Measurements from ENCODE around the gene ELFN2.
A peak's percentile ranks its signal among the peaks of the same experiment; 100 is the strongest.
"Not testable (repeated sequence)": the region's sequence is repeated elsewhere in the genome, so short reads cannot be mapped to it uniquely, and the experiment has no call there.

The ELFN2 gene, protein sequence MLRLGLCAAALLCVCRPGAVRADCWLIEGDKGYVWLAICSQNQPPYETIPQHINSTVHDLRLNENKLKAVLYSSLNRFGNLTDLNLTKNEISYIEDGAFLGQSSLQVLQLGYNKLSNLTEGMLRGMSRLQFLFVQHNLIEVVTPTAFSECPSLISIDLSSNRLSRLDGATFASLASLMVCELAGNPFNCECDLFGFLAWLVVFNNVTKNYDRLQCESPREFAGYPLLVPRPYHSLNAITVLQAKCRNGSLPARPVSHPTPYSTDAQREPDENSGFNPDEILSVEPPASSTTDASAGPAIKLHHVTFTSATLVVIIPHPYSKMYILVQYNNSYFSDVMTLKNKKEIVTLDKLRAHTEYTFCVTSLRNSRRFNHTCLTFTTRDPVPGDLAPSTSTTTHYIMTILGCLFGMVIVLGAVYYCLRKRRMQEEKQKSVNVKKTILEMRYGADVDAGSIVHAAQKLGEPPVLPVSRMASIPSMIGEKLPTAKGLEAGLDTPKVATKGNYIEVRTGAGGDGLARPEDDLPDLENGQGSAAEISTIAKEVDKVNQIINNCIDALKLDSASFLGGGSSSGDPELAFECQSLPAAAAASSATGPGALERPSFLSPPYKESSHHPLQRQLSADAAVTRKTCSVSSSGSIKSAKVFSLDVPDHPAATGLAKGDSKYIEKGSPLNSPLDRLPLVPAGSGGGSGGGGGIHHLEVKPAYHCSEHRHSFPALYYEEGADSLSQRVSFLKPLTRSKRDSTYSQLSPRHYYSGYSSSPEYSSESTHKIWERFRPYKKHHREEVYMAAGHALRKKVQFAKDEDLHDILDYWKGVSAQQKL

DNA sequence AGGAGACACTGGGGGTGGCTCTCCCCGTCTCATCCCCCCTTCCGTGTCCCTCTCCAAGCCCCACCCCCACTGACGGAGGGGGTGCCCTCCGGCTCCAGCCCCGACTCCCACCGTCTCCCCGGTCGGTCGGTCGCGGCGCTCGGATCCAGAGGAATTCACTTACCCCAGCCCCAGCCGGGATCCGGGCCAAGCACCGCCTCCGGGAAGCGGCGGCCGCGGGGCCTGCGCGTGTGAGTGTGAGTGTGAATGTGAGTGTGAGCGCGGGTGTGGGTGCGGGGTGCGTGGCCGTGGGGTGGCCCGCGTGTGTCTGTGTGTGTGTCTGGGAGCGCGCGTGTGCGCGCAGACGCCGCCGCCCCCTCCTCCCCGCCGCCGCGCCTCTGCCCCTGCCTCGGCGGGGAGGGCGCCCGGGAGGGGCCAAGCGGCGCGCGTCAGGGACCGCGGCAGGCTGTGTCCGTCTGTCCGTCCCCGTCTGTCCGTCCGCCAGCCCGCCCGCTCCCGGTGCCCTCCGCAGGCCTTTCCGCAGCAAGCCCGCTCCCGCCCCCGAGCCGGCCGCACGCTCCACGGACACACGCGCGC is at the start of gene ELFN2:
TSS of gene ELFN2 (minus strand) at position 345 of the 576 bp plus-strand sequence. CDS start 51,945 bp downstream, outside the sequence.
- DNase-seq = peak; percentile 35

DNA sequence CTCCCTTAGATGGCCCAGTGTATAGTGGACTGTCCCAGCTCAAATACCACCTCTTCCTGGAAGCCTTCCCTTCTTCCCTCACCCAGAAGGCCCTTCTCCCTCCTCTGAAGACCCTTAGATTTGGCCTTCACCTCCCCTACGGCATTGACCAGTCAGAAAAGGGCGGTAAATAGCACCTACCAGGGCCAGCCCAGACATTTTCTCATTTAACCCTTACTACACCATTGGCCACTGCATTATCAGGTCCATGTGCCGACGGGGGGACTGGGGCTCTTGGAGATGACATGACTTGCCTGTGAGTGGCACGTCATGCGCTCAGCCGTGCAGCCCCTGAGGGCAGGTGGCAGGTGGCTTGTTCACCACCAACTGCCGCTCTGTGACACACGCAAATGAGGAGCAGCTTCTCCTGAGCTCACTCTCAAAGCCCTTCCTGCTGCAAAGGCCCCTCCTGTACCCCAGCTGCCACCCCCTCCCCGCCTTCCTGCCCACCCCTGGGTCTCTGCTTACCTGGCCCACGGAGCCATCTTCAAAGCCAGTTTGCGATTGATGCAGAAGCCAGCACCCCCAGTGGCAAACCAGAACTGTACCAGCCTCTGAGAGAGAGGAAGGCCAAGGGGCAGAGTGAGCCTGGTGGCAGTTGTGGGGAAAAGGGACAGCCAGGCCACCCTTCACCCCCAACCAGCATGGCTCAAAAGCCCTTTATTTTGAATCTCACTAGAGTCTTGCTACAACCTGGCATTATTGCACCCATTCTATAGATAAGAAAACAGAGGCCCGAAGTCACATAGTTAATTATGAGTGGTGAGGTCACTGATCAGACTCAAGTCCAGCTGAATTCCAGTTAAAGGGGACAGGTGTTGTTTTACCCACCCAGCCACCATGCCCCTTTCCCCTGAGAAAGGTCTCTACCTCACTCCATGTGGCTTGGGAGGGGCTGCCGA is 49.4 kb upstream of the ELFN2 start:
- no peak for DNase-seq

- no peak for DNase-seq
These were observed 47.3 kb upstream of the ELFN2 start for GRCh38 chr22:37474447-37475090.

DNA sequence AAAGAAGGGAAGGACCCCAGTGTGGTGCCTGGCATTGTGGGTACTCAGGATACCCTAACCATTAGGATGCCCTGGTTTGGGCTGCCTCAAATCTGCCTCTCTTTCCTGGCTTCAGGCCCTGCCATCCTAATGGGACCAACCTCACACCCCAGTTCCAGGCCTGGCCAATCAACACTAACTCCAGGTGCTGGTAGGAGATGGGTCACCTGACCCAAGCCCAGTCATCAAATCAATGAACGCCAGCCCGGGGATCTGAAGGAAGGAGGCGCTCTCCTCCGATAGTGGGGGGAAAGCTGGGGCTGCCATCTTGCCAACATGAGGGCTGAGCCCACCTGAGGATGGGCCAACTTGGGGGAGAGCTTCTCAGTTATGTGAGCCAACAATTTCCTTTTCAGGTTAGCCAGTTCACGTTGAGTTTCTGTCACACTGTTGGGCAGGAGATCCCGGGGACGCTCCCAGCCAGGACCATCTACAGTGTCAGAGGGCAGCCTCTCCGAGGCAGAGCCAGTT is 46.2 kb upstream of the ELFN2 start:
- DNase-seq = no peak

- DNase-seq = peak; percentile 59
These were observed 45.2 kb upstream of the ELFN2 start for GRCh38 chr22:37472418-37473006.

DNA sequence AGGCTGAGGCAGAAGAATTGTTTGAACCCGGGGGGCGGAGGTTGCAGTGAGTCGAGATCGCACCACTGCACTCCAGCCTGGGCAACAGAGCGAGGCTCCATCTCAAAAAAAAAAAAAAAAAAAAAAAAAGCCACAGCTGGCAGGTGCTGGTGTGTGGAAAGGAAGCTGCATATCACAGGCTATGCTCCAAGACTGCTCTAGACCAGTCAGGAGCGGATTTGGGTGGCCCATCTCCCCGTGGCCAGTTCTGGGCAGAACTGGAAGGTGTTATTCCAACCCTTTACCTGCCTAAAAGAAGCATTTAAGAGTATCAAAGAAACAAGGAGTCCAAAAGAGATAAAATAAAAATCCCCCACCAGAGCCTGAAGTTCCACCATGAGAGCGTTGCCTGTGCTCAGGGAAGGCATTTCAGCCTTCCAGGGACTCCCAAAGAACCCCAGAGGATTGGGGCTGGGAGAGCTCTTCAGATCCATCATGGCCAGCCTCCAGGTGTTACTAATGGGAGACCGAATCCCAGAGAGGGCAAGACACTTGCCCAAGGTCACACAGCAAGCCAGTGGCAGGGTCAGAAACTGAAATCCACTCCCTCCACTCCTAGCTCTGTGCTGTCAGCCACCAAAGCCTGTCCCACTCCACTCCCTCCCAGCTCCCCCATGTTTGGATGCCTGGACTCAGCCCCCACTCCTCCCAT is 44.6 kb upstream of the ELFN2 start:
- DNase-seq = no peak

DNA sequence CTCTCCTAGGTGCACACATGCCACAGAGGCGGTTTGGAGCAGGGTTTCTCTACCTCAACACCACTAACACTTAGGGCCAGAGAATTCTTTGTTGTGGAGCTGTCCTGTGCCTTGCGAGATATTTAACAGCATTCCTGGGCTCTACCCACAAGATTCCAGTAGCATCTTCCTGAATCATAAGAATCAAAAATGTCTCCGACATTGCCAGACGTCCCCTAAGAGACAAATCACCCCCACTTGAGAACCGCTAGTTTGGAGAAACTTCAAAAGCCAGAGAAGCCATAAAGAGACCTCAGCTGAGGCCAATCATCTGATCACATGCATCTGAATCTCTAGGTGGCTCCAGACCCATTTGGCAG is 42.8 kb upstream of the ELFN2 start:
- DNase-seq = no peak

GRCh38 chr22:37469416-37470086 is 42.3 kb upstream of the ELFN2 start:
- DNase-seq = no peak

DNA sequence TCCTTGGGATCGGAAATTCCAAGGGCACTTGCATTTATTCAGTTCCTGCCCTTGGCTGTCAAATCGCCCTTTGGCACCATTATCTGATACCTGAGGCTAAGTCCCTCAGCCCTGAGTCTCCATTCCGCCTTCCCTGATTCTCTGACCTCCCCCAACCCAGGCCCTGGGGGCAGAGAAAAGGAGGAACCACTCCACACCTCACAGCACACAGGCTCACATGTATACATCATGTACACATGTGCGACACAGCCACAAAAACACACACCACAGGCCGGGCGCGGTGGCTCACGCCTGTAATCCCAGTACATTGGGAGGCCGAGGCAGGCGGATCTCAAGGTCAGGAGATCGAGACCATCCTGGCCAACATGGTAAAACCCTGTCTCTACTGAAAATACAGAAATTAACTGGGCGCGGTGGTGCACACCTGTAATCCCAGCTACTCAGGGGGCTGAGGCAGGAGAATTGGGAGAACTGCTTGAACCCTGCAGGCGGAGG is 41.0 kb upstream of the ELFN2 start:
- DNase-seq = not testable (repeated sequence)

- DNase-seq = no peak
These were observed 40.2 kb upstream of the ELFN2 start for GRCh38 chr22:37467391-37467955.

DNA sequence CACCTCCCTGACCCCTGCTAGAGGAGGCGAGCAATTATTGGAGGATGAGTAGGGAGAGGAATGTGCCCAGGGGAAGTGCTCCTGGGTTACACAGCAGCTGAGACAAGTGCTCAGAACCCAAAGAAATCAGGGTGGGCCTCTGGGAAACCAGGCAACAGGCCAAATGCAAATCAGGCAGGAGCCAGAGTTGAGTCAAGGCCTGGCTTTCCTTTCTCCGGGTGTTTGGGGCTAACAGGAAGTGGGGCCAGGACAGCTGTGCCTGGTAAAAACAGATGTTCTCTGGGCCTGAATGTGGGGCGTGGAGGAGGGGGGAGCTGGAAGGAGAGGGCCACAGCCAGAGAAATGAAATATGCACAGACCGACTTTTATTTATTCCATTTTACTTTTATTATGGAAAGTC is 36.9 kb upstream of the ELFN2 start:
- no peak for DNase-seq

- no peak for DNase-seq
These were observed 35.7 kb upstream of the ELFN2 start for GRCh38 chr22:37462983-37463382.

DNA sequence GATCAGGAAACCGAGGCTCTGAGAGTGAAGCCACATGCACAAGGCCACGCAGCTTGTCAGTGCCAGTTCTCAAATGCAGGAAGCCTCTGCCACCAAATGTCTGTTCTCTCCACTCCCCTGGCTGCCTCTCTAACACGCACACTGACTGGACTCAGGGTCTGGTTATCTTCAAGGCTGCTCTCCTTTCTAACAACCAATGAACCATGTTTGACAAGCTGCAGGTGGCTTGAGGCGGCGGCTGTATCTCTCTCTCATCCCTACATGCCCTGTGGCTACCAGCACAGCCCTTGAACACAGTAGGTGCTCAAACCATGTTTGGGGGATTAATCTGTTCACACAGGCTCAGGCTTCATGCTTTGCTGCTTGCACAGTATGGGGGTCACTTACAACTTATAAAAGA is 35.2 kb upstream of the ELFN2 start:
- no peak for DNase-seq

- DNase-seq = no peak
These were observed 34.7 kb upstream of the ELFN2 start for GRCh38 chr22:37461961-37462360.

- no peak for DNase-seq
These were observed 33.4 kb upstream of the ELFN2 start for GRCh38 chr22:37460684-37461083.

GRCh38 chr22:37459206-37459605 is 31.9 kb upstream of the ELFN2 start:
- DNase-seq = no peak

DNA sequence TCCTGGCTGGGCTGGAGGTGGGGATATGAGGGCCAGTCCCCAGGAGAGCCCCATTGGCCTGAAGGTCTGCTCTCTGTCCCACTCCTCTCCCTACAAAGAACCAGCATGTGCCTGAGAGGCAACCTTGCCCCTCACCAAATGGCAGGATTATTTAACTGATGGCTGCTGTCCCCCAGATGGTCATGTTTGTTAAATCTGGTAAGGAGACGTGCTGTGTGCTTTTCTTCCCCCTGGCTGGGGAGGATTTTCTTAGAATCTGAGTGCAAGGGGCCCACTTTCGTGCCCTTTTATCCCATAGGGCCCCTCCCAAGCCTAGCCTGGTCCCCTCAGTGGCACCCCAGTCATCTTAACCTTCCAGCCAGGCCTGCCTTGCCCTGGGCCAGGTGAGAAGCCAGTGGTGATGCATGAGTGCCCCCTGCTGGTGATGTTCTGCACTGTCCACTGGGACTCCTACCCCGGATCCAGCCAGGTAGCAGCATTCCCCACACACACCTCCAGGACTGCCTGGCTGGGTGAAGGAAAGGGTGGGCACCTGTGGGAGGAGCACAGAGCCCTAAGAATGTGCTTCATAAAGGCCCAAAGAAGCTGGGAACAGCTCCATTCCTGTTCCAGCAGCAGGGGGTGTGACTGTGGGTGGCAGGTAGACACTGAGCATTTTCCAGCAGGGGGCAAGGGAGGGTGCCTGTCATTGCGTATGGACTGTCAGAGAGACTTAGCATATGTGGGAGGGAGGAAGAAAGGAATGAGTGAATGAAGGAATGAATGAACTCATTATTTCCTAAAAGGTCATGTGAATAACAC is 30.0 kb upstream of the ELFN2 start:
- DNase-seq = peak; percentile 87

GRCh38 chr22:37456346-37456745 is 29.1 kb upstream of the ELFN2 start:
- no peak for DNase-seq

DNA sequence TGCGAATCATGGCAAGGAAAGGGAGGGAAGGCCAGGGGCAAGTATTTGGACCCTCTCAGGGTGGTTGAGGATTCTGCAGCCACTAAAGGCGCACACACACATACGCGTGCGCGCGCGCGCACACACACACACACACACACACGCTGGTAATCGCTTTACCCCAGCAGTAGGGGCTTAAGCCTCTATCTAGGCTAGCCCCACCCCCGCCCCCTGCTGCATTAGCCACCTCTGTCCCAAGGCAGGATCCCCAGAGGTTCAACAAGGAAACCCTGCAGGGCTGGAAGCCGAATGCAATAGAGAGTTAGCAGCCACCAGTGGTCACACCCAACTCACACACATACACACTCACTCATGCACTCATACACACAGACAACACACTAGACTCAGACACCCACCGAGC is 28.6 kb upstream of the ELFN2 start:
- DNase-seq = no peak

Measured in activated T-cell treated with anti-CD3 and anti-CD28 coated beads, Interleukin-2, amount 50 U/mL, for 1 hour (primary cell).